HG02588 (cell line): ENCODE measurements around the gene RGPD5.
"Not testable (repeated sequence)": the region's sequence is repeated elsewhere in the genome, so short reads cannot be mapped to it uniquely, and the experiment has no call there.

ENCODE experiments used
- ATAC-seq: cut with Tn5 transposase; IDR thresholded peaks from one replicate; pipeline ENCODE4 v1.9.1; 2021; ENCODE audit warnings: mild to moderate bottlenecking, moderate library complexity; ENCODE audit not compliant: unreplicated experiment

The RGPD5 gene

DNA sequence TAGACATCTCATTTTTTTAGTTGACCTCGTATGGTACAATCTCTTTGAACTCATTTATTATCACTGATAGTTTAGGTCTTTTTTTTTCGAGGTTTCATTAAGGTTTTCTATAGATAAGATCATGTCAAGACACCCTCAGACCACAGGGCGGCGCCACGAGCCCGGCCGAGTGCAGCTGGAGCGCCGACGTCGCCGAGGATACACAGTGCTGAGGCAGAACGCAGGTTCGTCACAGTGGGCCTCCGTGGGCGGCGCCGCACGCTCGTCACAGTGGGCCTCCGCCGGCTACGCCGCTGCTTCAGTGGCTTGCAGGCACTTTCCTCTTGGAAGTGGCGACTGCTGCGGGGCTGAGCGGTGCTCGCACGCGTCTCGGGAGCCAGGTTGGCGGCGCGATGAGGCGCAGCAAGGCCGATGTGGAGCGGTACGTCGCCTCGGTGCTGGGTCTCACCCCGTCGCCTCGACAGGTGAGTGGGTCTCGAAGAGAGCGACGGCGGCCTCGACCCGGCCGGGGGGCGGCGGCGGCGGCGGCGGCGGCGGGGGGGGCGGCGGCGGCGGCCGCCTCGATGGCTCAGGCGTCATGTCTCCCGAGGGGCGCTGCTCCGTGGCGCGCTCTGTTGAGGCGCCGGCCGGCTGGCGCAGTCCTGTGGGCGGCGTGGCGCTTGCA is at the start of gene RGPD5:
RGPD5 (plus strand) TSS at position 232 of the 664 bp plus-strand sequence; CDS start at position 393, 161 bp downstream.
- ATAC-seq: peak; percentile 99

GRCh38 chr2:109751572-109751971 is 42.5 kb upstream of the RGPD5 start:
- ATAC-seq: not testable (repeated sequence)

DNA sequence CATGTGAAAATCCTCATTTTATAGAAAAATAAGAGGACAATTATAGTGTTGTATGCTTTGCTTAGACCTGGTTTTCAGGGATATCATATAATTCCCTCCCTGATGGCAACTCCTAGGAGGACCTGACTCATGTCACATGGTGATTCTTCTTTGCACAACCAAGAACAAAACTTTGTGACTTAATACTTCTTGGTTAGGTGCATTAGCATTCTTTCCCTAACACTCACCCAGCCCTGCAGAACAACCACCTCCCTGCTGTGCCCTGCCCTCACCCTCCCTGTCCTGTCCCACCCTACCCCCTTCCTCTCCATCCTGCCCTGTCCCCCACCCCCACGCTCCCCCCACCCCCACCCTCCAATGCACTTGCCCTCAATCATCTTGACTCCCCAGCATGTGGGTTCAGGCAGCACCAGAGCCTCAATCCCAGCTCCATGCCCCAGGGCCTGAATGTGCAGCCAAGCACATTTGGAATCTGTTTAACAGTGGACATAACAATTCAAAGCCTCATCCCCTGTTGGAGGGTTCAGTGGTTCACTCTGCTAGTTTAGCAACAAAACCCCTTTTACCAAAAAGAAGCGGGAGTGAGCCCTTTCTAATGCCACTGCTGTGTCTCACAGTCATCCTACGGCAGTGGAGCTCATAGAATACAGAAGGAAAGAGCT is 36.8 kb upstream of the RGPD5 start:
- ATAC-seq: not testable (repeated sequence)

DNA sequence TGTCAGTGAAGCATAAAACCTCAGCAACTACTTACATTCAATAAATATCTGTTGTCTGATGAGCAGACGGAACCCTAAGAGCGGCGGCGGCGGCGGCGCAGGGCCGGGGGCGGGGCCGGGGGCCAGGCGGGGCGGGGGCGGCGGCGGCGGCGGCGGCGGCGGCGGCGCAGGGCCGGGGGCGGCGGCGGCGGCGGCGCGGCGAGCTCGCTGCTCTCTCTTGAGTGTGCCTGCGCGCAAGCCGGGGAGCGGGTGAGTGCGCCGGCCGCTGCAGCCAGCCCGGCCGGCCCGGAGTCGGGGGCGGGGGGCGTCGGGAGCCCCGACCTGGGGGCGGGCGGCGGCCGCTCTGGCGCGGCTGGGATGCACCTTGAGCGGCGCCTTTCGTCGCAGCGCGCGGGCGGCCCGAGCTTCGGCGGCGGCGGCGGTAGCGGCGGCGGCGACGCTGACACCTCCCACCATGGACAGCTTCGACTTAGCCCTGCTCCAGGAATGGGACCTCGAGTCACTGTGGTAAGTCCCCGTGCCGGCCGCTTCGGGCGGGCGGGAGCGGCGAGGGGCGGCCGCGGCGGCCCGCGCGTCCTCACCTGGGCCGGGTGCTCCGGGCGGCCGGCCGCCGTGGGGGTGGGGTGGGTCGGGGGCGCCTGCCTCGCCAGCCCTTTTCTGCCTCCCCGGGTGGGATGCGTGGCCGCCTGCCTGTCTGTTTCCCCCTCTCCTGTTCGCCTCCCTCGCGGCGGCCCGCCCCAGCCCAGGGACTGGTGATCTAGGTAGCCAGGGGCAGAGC is 33.7 kb upstream of the RGPD5 start:
- ATAC-seq: not testable (repeated sequence)

- not testable (repeated sequence) for ATAC-seq
Observed at GRCh38 chr2:109761043-109761454, 33.1 kb upstream of the RGPD5 start.

DNA sequence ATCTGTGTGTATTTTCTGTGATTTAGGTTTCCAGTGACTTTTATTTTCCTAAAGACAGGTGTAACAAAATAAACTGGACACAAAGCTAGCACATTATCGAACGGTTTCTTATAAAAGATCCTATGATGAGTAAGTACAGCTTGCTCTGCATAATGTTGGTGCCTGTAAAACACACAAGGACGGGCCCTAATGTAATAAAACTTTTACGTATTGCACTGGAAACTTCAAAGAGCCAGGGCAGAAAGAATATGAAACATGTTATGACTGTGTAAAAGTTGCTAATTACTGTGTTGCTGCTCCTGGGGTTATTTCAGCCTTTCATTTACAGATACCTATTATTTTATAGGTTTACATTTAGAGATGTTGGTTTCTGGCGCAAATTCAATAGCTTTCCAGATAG is 32.1 kb upstream of the RGPD5 start:
- ATAC-seq: not testable (repeated sequence)

DNA sequence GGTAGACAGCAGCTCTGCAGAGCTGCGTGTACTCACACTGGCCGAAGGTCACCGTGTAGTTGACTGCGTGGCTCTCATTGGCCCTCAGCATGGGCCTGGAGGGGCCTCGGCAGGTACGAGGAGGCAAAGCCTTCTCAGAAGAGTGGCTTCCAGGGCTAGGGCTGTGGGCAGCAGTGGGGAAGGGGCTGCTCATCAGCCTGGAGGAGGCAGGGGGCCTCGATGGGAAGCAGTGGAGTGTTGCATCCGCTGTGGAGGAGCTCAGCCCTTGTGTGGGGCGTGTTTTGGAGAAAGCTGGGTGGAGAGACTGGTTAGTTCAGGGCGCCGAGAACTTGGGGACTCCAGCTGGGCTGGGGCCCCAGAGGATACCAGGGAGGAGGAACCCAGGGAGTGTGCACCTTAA is 28.0 kb upstream of the RGPD5 start:
- not testable (repeated sequence) for ATAC-seq

DNA sequence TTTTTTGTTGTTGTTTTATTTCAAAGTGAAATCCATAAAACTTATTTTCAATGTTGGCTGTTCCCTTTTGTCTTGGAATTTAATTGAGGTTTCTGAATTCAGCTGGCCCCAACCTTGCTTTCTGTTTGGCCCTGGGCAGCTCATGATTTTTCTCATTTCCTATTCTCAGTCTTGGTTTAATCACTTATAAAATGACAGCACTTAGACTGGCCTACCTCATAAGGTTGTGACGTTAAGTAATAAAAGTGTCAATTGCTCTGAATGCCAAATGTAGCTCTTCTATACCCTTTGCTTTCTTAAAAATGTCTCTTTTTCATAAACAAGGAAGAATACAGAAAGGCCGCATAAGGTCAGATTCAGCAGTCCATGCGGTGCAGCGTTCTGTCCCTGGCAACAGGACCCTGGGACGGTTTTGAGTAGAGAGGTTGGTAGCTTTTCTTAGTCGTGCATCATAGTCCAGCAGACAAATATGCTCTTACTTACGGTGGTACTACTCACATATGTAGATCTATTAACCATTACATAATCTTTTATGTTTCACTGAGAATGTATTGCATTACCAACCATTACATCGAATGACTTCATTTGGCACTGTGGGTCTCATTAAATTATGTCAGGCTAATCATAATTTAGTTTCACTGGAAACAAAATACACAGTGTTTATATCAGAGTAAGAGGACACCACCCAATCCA is 27.1 kb upstream of the RGPD5 start:
- not testable (repeated sequence) for ATAC-seq

DNA sequence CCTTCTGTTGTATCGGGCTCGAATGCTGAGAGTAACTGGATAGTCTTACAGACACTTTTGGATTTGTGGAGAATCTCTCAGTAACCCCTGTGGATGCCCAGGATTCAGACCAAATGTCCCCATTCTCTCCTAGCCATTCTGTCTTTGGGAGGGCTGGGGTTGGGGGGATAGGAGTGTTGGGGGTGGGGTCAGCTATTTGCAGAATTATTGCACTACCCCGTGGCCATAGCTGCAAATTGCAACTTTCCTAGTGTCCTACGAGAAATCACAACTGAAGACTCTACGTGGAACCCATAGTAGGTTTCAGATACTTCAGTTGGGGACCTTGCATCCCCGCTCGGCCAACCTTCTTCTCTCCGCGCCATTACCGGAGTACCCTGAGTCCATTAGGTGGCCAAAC is 25.2 kb upstream of the RGPD5 start:
- ATAC-seq: not testable (repeated sequence)

- ATAC-seq: not testable (repeated sequence)
Observed at GRCh38 chr2:109779118-109779517, 15.0 kb upstream of the RGPD5 start.

DNA sequence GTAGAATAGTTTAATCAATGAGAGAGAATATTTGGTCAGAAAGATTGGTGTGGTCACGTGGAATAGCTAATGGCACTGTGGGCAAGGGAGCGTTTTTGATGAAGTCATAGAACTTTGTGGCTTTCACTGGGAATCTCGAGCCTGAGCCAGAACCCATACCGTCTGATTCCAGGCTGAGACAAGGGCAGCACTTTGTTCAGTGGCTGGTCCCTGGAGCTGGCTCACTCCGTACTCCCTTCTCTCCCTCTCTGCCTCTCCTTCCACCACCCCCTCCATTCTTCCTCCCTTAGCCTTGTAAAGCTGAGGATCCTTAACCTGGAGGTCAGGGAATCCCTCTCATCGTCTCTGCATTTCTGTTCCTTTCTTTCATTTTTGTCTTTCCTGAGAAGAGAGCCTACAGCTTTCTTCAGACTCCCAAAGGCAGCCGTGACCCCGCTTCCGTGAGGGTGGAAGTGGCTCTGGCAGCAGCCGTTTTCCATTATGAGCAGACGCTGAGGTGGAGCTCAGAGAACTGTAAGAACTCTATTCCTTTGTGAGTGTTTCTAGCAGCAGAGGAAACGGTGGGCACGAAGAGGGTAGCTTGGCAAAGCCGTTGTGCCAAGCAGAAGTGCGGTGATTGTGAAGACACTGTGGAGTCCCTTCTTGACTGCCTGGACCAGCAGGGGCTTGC is 12.8 kb upstream of the RGPD5 start:
- not testable (repeated sequence) for ATAC-seq

- not testable (repeated sequence) for ATAC-seq
Observed at GRCh38 chr2:109782446-109782993, 11.6 kb upstream of the RGPD5 start.

DNA sequence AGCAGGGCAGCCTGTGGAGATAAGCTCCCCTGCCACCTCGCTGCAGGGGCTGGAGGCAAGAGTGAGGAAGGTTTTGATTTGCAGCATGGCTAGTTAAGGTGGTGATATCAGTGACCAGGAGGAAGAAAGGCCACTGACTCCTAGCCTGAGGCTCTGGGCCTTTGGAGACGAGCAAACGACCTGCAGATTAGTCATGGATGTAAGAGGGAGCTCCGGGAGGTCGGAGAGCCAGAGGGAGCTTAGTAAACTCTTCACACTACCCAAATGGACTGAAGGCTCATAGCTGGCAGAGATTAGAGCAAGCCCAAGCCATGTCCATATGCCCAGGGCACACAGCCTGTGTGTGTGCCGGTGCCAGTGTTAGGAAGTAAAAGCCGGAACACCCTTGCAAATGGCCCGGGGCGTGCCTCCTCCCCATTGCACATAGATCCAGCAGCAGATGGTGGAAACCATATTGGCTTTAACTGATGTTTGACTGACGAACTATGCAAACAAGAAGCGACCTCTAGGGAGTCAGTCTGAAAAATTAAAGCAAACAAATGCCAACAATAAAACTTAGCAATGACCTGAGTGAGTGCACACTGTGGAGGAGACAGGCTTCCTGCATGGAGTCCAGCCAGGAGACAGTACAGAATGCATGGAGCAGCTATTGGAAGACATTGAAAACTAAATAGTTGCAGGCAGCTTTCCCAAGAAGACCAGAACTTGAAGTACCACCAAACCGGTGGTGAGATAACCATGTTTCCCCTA is 2.4 kb upstream of the RGPD5 start:
- not testable (repeated sequence) for ATAC-seq

DNA sequence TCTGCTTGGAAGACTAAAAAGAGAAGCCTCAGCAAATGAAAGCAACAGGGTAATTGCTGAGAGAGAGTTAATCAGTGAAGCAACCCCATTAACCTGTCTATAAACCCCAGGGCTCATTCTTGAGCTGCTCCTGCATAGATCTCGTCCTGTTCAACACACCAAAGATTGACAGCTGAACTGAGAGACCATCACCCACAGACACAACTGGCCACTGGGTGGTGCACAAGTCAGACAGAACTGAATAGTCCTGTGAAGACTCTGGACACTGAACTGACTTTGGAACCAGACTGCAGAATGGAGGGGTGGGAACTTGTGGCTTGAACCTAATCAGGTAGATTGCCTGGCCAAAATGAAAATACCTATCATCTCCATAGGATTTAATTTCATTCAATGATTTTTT is 1.4 kb upstream of the RGPD5 start:
- ATAC-seq: peak; percentile 37

DNA sequence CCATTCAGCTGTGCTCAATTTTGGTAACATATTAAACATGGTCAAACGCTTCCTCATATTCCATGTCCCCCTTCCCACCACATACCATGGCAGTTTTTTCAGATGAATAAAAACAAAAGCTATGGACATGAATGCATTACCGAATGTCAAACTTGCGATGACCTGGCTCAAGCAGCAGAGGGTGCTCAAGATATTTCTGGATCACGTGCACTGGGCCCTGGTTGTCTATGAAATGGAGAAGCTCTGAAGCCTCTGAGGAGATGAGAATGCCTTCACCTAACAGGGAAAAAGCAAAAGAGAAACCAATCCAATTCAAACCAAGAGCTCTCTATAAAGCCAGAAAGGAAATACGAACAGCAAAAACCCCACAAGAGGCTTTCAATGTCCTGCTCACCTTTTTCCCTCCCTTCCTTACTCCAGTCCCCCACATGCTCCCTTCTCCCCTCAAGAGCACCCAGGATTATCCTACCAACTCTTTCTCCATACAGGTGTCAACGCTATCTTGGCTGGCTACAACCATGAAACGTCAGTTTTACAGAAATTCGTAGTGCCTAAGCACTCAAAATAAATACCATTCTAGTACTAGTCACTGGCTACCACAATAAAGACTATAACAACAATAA is 77.1 kb downstream of the RGPD5 start:
- peak; percentile 67 for ATAC-seq

- not testable (repeated sequence) for ATAC-seq
Observed at GRCh38 chr2:109876625-109877024, 82.5 kb downstream of the RGPD5 start.

- ATAC-seq: not testable (repeated sequence)
Observed at GRCh38 chr2:109882112-109882511, 88.0 kb downstream of the RGPD5 start.

DNA sequence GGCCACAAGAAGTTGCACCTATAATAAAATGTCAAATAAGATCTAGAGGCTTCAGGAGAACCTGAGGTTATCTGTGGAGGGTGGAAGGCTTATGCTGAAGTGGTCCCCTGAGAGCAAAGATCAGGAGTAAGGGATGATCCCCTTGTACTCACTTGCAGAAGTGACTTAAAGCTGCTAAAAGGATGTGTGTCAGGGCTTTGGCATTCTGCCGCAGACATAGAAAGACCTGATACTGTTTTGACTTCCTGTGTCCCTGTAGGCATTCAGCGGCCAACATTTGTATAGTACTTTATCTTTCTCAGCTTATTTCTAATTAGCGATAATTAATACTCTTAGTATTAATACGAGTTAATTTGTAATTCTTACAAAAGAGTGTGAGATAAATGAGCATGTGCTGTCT is 94.3 kb downstream of the RGPD5 start:
- not testable (repeated sequence) for ATAC-seq

- ATAC-seq: not testable (repeated sequence)
Observed at GRCh38 chr2:109889909-109890308, 95.8 kb downstream of the RGPD5 start.
